Left ventricle myocardium inferior (tissue), 1 donor: ENCODE measurements around the gene RGL2. TPM values are rescaled to one million over a fixed set of nuclear protein-coding genes. Genes with fewer than 3 reads are reported as not detected.
"Not testable (repeated sequence)": the region's sequence is repeated elsewhere in the genome, so short reads cannot be mapped to it uniquely, and the experiment has no call there.

Experiments used
- DNase-seq: peaks from one replicate; pipeline ENCODE4 v3.0.0-alpha.2; 2020
- H3K27ac ChIP-seq: fragments of 200-600 bp; replicated peaks from 2 replicates; pipeline ENCODE4 v1.8.0; 2021
- H3K27me3 ChIP-seq: fragments of 200-600 bp; 2 replicates; pipeline ENCODE4 v1.8.0; 2021; ENCODE audit warnings: low read depth
- H3K36me3 ChIP-seq: fragments of 200-600 bp; 2 replicates; pipeline ENCODE4 v1.8.0; 2021
- H3K4me1 ChIP-seq: fragments of 200-600 bp; 2 replicates; pipeline ENCODE4 v1.8.0; 2021
- H3K4me3 ChIP-seq: fragments of 200-600 bp; 2 replicates; pipeline ENCODE4 v1.8.0; 2021; ENCODE audit warnings: mild to moderate bottlenecking, moderate library complexity
- H3K9me3 ChIP-seq: fragments of 200-600 bp; replicated peaks from 2 replicates; pipeline ENCODE4 v1.8.0; 2021
- intact Hi-C: fragments of 100-400 bp; cut with micrococcal nuclease; formaldehyde crosslinking; loops from one replicate; pipeline ENCODE4 v1.11.0; 2022
- total RNA-seq: library from RNA; stranded (reverse); fragmentation: NEBNext Ultra II Directional; extraction: Animal tissue kit (Norgen Biotek cat#: 25700); gene quantifications from one replicate; pipeline ENCODE4 v1.2.1, GENCODE V29; 2021
- TF ChIP-seq, protein P1 (sequence below): fragments of 200-600 bp; IDR thresholded peaks from 2 replicates; pipeline ENCODE4 v1.8.0; 2021; ENCODE audit warnings: antibody characterized with exemption, mild to moderate bottlenecking, borderline replicate concordance
- donor health status: DM: no; HTN: yes; CAD: no; lungs with severe emphysema.

RGL2 gene
- total RNA-seq, 1 donor from 2014 or later, result 59.4 TPM

DNA sequence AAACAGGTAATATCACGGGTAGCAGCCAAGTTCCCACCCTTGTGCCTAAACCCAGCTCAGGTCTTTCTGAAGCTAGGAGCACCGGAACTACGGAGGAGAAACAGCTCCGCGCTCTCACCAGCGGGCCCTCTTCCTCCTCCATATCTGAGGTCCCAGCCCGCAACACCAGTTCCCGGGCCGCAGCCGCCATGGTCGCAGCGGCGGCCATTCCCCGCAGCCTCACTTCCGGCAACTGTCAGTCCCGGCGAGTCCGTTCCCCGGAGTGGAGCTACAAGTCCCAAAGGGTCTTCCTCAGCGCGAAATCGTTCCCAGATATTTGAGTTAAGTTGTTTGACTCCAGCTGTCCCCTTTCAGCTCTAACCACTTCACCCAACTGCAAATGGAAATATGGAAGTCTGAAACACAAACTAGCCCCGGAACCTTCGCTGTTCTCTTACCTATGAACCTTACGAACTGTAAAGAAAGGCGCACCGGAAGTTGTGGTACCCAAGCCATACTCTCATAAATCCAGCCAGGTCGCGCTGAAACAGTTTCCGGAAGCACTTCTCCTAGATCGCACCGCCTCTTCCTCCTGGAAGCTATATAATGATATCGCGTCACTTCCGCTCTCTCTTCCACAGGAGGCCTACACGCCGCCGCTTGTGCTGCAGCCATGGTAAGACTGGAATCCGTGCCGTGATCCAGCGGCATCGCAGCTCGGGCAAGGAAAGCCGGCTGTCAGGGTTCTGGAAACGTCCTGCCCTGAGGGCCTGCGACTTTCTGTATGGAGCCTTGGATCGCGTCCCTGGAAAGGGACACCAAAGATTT is 27.1 kb downstream of the RGL2 start, which contains the start of the genes RPS18 and VPS52:
TSS of gene RPS18 (plus strand) at position 608 of the 807 bp plus-strand sequence. CDS start at position 653, 45 bp downstream.
TSS of gene VPS52 (minus strand) at position 409 of the 807 bp plus-strand sequence. CDS start at position 208, 201 bp downstream.
- TF ChIP-seq, protein P1, sequence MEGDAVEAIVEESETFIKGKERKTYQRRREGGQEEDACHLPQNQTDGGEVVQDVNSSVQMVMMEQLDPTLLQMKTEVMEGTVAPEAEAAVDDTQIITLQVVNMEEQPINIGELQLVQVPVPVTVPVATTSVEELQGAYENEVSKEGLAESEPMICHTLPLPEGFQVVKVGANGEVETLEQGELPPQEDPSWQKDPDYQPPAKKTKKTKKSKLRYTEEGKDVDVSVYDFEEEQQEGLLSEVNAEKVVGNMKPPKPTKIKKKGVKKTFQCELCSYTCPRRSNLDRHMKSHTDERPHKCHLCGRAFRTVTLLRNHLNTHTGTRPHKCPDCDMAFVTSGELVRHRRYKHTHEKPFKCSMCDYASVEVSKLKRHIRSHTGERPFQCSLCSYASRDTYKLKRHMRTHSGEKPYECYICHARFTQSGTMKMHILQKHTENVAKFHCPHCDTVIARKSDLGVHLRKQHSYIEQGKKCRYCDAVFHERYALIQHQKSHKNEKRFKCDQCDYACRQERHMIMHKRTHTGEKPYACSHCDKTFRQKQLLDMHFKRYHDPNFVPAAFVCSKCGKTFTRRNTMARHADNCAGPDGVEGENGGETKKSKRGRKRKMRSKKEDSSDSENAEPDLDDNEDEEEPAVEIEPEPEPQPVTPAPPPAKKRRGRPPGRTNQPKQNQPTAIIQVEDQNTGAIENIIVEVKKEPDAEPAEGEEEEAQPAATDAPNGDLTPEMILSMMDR, result no peak
- peak within 1 kb of the TSS; percentile 79 for H3K4me3 ChIP-seq
- no peaks in the 10 kb centered on the region for H3K27me3 ChIP-seq
- peaks cover 66% of the 10 kb centered on the region for H3K4me1 ChIP-seq
- peak within 1 kb of the TSS; percentile 97 for H3K27ac ChIP-seq
- intact Hi-C loops, result no loop called here
- no peaks in the 10 kb centered on the region for H3K9me3 ChIP-seq
- DNase-seq, result peak; percentile 89
- peaks cover 66% of the 10 kb centered on the region for H3K36me3 ChIP-seq

DNA sequence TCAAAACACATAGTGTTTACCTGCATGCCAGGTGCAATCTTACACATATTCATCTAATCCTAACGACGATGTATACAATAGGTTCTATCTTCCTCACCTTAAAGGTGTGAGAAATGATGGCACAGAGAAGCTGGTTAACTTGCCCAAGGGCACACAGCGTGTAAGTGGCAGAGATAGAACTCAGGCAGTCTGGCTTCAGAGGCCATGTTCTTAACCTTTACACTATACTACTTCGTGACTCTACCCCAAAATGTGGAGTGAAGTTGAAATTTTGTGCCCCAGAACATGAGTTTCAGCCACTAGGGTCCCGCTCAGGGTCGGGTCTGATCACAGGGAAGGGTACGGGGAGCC is 27.6 kb downstream of the RGL2 start:
- Histone ChIP-seq H3K27ac (peak overlapping the region; percentile 97), H3K4me1 (peaks cover 60% of the 10 kb centered on the region), H3K27me3 (no peaks in the 10 kb centered on the region), H3K9me3 (no peaks in the 10 kb centered on the region), H3K36me3 (peaks cover 68% of the 10 kb centered on the region), H3K4me3 (peak overlapping the region; percentile 79)
- intact Hi-C loops, result no loop called here
- no peak for DNase-seq
- TF ChIP-seq, protein P1, result no peak

DNA sequence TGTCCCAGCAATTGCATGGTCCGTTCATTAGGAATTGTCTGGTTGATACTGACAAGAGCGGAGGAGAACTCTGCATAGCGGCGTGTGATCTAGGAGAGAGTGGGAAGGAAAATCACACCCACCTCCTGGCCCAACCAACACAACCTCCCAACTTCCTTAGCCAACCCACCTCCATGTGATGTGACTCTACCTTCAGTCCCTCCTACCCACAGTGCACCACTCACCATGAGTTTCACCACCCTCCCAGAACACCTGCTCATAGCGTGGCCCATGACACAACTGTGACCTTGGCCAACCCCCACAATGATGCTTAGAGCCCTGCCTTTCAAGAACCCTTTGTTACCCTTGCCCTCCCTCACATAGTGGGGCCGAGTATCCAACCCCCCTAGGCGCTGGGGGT is 34.7 kb downstream of the RGL2 start:
- Histone ChIP-seq H3K27me3 (no peaks in the 10 kb centered on the region), H3K9me3 (no peaks in the 10 kb centered on the region), H3K4me1 (no peaks in the 10 kb centered on the region), H3K4me3 (no peak overlapping the region), H3K27ac (no peak overlapping the region), H3K36me3 (peaks cover 94% of the 10 kb centered on the region)
- TF ChIP-seq, protein P1, result no peak
- intact Hi-C loops, result no loop called here
- no peak for DNase-seq

DNA sequence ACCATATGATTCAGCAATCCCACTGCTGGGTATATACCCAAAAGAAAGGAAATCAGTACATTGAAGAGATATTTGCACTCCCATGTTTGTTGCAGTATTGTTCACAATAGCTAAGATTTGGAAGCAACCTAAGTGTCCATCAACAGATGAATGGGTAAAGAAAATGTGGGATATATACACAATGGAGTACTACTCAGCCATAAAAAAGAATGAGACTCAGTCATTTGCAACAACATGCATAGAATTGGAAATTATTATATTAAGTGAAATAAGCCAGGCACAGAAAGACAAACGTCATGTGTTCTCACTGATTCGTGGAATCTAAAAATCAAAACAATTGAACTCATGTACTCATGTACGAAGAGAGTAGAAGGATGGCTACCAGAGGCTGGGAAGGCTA is 36.3 kb downstream of the RGL2 start:
- peaks cover 92% of the 10 kb centered on the region for H3K36me3 ChIP-seq

DNA sequence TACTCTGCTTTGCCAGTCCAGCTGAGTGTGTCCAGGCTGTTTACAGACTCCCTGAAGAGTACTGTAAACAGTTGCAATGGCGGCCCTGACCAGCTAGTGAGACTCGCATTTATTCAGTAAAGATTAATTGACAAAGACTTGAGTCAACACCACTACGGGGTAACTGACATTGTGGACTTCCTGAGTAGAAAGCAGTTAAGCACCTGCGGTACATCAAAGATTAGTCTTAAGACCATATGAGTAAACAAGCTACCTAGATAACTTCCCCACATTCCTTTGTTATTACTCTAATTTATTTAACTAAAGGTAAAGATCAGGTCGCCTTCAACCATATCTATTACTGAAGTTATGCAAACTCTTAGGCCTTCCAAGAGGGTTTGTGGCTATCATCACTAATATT is 39.7 kb downstream of the RGL2 start:
- TF ChIP-seq, protein P1, result no peak
- Histone ChIP-seq H3K9me3 (no peaks in the 10 kb centered on the region), H3K4me1 (no peaks in the 10 kb centered on the region), H3K27ac (no peak overlapping the region), H3K4me3 (no peak overlapping the region), H3K27me3 (no peaks in the 10 kb centered on the region), H3K36me3 (peaks cover 71% of the 10 kb centered on the region)
- DNase-seq, result no peak
- intact Hi-C loops, result no loop called here

More for the DNA sequence above, 36.3 kb downstream of the RGL2 start:
- H3K27me3 ChIP-seq, DNase-seq, intact Hi-C loops, H3K4me3 ChIP-seq, H3K27ac ChIP-seq, H3K9me3 ChIP-seq, H3K4me1 ChIP-seq: not testable (repeated sequence)

DNA sequence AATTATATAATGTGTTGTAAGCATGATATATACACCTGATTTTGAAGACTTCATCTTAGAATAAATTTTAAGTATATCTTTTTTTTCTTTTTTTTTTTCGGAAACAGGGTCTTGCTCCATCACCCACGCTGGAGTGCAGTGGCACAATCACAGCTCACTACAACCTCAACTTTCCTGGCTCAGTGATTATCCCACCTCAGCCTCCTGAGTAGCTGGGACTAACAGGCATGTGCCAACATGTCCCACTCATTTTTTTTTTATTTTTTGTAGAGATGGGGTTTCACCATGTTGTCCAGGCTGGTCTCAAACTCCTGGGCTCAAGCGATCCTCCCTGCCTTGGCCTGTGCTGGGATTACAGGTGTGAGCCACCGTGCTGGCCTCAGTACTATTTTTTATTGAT is 44.2 kb downstream of the RGL2 start:
- intact Hi-C loops, result no loop called here
- no peaks in the 10 kb centered on the region for H3K9me3 ChIP-seq
- TF ChIP-seq, protein P1, result no peak
- no peak for DNase-seq
- peaks cover 14% of the 10 kb centered on the region for H3K4me1 ChIP-seq
- no peak overlapping the region for H3K27ac ChIP-seq
- no peak overlapping the region for H3K4me3 ChIP-seq
- no peaks in the 10 kb centered on the region for H3K27me3 ChIP-seq
- H3K36me3 ChIP-seq, result peaks cover 54% of the 10 kb centered on the region
